Measurements from ENCODE around the gene MORN1. TPM values are rescaled to one million over a fixed set of nuclear protein-coding genes. Genes with fewer than 3 reads are reported as not detected.

The MORN1 gene
- total and polyA plus RNA-seq, 2 of the 8 experiments (the other 6 are each of a cell fraction or from before 2014, with no cell fraction given): 5.0 to 9.1 TPM

DNA sequence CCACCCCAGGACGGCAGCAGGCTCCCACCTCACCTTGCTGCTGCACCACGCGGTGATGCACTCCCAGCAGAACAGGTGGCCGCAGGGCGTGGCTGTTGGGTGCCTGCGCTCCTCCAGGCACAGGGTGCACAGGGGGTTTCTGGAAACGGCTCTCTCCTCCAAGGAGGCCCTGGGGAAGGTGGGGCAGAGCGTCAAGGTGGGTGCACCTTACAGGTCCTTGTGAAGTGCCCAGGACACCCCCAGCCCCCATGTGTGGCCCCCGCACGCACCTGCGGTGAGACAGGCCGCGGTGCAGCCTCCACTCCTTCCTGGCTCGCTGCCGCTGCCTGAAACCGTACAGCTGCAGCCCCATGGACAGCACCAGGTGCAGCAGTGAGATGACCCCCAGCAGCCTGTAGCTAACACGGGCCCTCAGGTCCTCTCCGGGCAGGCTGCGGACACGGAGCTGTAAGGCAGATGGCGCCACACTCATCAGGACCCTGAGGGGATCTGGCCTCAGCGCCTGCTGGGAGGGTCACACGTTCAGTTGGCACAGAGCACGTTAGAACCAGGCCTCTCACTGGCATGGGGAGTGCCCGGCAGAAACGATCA lies 15.2 kb upstream of the MORN1 start:
- H3K4me2 ChIP-seq (ENCODE audit: insufficient read depth in 1 of 2, low read depth in 2 of 2, low read length in 2 of 2): no peak overlapping the region
- H3K4me1 ChIP-seq (replicated peaks in 1 of 4; ENCODE audit: control insufficient read depth in 3 of 4, insufficient read depth in 4 of 4, low read length in 3 of 4): peaks cover 0 to 1% (median under 1%) of the 10 kb centered on the region in 4 experiments; a peak in 2 of 7 replicates
- H2BK120ac ChIP-seq (replicated peaks; ENCODE audit: low read depth, low read length): no peak overlapping the region
- H4K8ac ChIP-seq (ENCODE audit: extremely low read depth, insufficient read depth, low read length): no peak overlapping the region
- no peaks in the 10 kb centered on the region; the same call in 1 of the 2 replicates for H3K79me1 ChIP-seq (ENCODE audit: low read depth, low read length)
- ChIA-PET CTCF (ENCODE audit: partially characterized antibody) (interaction anchor here (0.9 to 2.4 kb wide), 9 partner anchors 10 to 1224 kb away, joined by 3 to 10 read pairs (median 5); no protein-coding TSS in a partner anchor), POLR2A (ENCODE audit: partially characterized antibody) (interaction anchor here (0.6 to 4.4 kb wide), 8 partner anchors 9 to 853 kb away, joined by 3 to 29 read pairs (median 3); partner anchors contain the start of gene HES5)
- H3K79me2 ChIP-seq (ENCODE audit: control insufficient read depth in 1 of 2, insufficient read depth in 2 of 2, low read length in 2 of 2): peaks cover 0 to 1% of the 10 kb centered on the region in 2 experiments; a peak in 1 of 4 replicates
- H3K27ac ChIP-seq (ENCODE audit: low read depth, low read length): no peak overlapping the region
- H4K5ac ChIP-seq (ENCODE audit: insufficient read length, low read depth, low read length): no peak overlapping the region
- H2BK12ac ChIP-seq (ENCODE audit: low read depth, low read length): no peak overlapping the region
- no peak overlapping the region for H3K4ac ChIP-seq (replicated peaks; ENCODE audit: insufficient read length, low read depth, low read length)
- H3K27me3 ChIP-seq (replicated peaks in 1 of 4; ENCODE audit: control insufficient read depth in 3 of 4, extremely low read depth in 1 of 4, insufficient read depth in 3 of 4, low read length in 3 of 4): no peaks in the 10 kb centered on the region
- H2BK5ac ChIP-seq (ENCODE audit: low read depth, low read length): no peak overlapping the region
- H3K9me3 ChIP-seq (ENCODE audit: insufficient read depth in 2 of 2, low read depth in 1 of 2, low read length in 1 of 2): no peaks in the 10 kb centered on the region
- H3K18ac ChIP-seq (ENCODE audit: extremely low read depth, low read length): no peak overlapping the region
- peaks cover 4 to 23% of the 10 kb centered on the region in 2 experiments for H4K20me1 ChIP-seq (replicated peaks in 1 of 2; ENCODE audit: control insufficient read depth in 1 of 2, insufficient read depth in 2 of 2, low read length in 2 of 2)
- H2AK5ac ChIP-seq (ENCODE audit: low read depth, low read length): no peak overlapping the region
- H3K14ac ChIP-seq (ENCODE audit: insufficient read length): no peak overlapping the region
- 90% methylated on average over 20 of the region's 26 CpGs; no CpG with 5 or more reads in 1 of the 2 experiments for WGBS, 2 experiments (ENCODE audit: extremely low coverage in 1 of 2, insufficient coverage in 1 of 2, insufficient read length in 1 of 2, insufficient replicate concordance in 2 of 2, low coverage in 1 of 2, low lambda C conversion rate in 2 of 2, missing lambda C conversion rate in 1 of 2)
- no peak overlapping the region for H3K4me3 ChIP-seq (ENCODE audit: extremely low read depth in 1 of 4, insufficient read depth in 2 of 4, low read depth in 3 of 4, low read length in 4 of 4)
- no peak overlapping the region for H3K9ac ChIP-seq (replicated peaks in 1 of 4; ENCODE audit: extremely low read depth in 1 of 4, low read depth in 3 of 4, low read length in 3 of 4)
- H4K91ac ChIP-seq (replicated peaks; ENCODE audit: insufficient read length, low read length): no peak overlapping the region
- no peak overlapping the region for H3K56ac ChIP-seq (replicated peaks; ENCODE audit: insufficient read length, low read depth, low read length)
- peaks cover 20 to 49% (median 40%) of the 10 kb centered on the region in 4 experiments for H3K36me3 ChIP-seq (ENCODE audit: control insufficient read depth in 2 of 4, insufficient read depth in 4 of 4, low read length in 3 of 4)
- FAIRE-seq: no peak
- no peaks in the 10 kb centered on the region for H3K23me2 ChIP-seq (ENCODE audit: low read depth, low read length)
- no peak overlapping the region for H2AFZ ChIP-seq (ENCODE audit: low read length)
- no peak overlapping the region for H3K23ac ChIP-seq (ENCODE audit: insufficient read length)
- H2BK20ac ChIP-seq (ENCODE audit: low read length): no peak overlapping the region
- no peak for DNase-seq (ENCODE audit: low read depth in 1 of 2, low spot score in 2 of 2)
- no peak overlapping the region for H2BK15ac ChIP-seq (ENCODE audit: low read length)
- TF ChIP-seq, protein P1, sequence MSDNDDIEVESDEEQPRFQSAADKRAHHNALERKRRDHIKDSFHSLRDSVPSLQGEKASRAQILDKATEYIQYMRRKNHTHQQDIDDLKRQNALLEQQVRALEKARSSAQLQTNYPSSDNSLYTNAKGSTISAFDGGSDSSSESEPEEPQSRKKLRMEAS (IDR thresholded peaks at IDR 0.05): no peak
- TF ChIP-seq JUND (IDR thresholded peaks at IDR 0.05; ENCODE audit: low read length) (no peak), HDAC2 (IDR thresholded peaks at IDR 0.05; ENCODE audit: borderline replicate concordance in 1 of 2, low read depth in 2 of 2, low read length in 2 of 2) (no peak), POLR2AphosphoS5 (IDR thresholded peaks at IDR 0.05; ENCODE audit: low read depth, low read length) (0 out of 2 replicates have a peak, but pooled peaks have one; percentile 34), MAFK (IDR thresholded peaks at IDR 0.05; ENCODE audit: low read depth, low read length) (no peak), RAD21 (IDR thresholded peaks at IDR 0.05 in 1 of 2, conservative IDR thresholded peaks at IDR 0.05 in 1 of 2; ENCODE audit: low read depth in 2 of 2, low read length in 2 of 2) (peak; percentile 8 to 27; a peak in 2 of 4 replicates), ATF3 (IDR thresholded peaks at IDR 0.05; ENCODE audit: insufficient read depth, low read depth, low read length) (no peak), CTBP2 (IDR thresholded peaks at IDR 0.05; ENCODE audit: borderline replicate concordance, insufficient read depth, insufficient read length, low read length) (no peak), ATF2 (IDR thresholded peaks at IDR 0.05; ENCODE audit: low read length) (no peak)

Data from H1 (cell line).